Effector memory CD4-positive, alpha-beta T cell (primary cell): ENCODE results near the gene HSDL1.

Experiments used
- DNase-seq, 3 donors: peaks; one replicate each; pipeline ENCODE4 v3.0.0-alpha.2; 2020
- H3K27ac ChIP-seq: 2 replicates; pipeline ENCODE4 v1.7.0; 2013; ENCODE audit warnings: mild to moderate bottlenecking, low read length, moderate library complexity; ENCODE audit not compliant: insufficient read depth, poor library complexity, severe bottlenecking
- H3K27me3 ChIP-seq: replicated peaks from 2 replicates; pipeline ENCODE4 v1.7.0; 2013; ENCODE audit warnings: mild to moderate bottlenecking, low read length; ENCODE audit not compliant: insufficient read depth, control insufficient read depth, poor library complexity, severe bottlenecking
- H3K36me3 ChIP-seq: 2 replicates; pipeline ENCODE4 v1.7.0; 2013; ENCODE audit warnings: mild to moderate bottlenecking, low read length, moderate library complexity; ENCODE audit not compliant: control insufficient read depth, insufficient read depth
- H3K4me1 ChIP-seq: 2 replicates; pipeline ENCODE4 v1.7.0; 2013; ENCODE audit warnings: low read length, mild to moderate bottlenecking; ENCODE audit not compliant: control insufficient read depth, insufficient read depth, poor library complexity, severe bottlenecking
- H3K4me3 ChIP-seq: 2 replicates; pipeline ENCODE4 v1.7.0; 2013; ENCODE audit warnings: low read length, low read depth, mild to moderate bottlenecking; ENCODE audit not compliant: insufficient read depth, poor library complexity, severe bottlenecking
- H3K9me3 ChIP-seq: 2 replicates; pipeline ENCODE4 v1.7.0; 2013; ENCODE audit warnings: mild to moderate bottlenecking, low read length, moderate library complexity; ENCODE audit not compliant: control insufficient read depth

Gene HSDL1

GRCh38 chr16:84093120-84093878 lies 51.7 kb downstream of the HSDL1 start:
- H3K36me3 ChIP-seq = peaks cover 87% of the 10 kb centered on the region
- DNase-seq = no peak
- H3K4me1 ChIP-seq = no peaks in the 10 kb centered on the region
- no peak overlapping the region for H3K4me3 ChIP-seq
- no peaks in the 10 kb centered on the region for H3K9me3 ChIP-seq
- no peak overlapping the region for H3K27ac ChIP-seq
- H3K27me3 ChIP-seq = no peaks in the 10 kb centered on the region

- no peaks in the 10 kb centered on the region for H3K4me1 ChIP-seq
- no peak overlapping the region for H3K4me3 ChIP-seq
- no peaks in the 10 kb centered on the region for H3K9me3 ChIP-seq
- peaks cover 80% of the 10 kb centered on the region for H3K36me3 ChIP-seq
- H3K27me3 ChIP-seq = no peaks in the 10 kb centered on the region
- no peak overlapping the region for H3K27ac ChIP-seq
- DNase-seq = no peak
Measured at GRCh38 chr16:84091460-84091859, 53.5 kb downstream of the HSDL1 start.

- no peaks in the 10 kb centered on the region for H3K9me3 ChIP-seq
- H3K27ac ChIP-seq = no peak overlapping the region
- no peak for DNase-seq
- no peaks in the 10 kb centered on the region for H3K27me3 ChIP-seq
- peaks cover 75% of the 10 kb centered on the region for H3K36me3 ChIP-seq
- H3K4me1 ChIP-seq = no peaks in the 10 kb centered on the region
- H3K4me3 ChIP-seq = no peak overlapping the region
Measured at GRCh38 chr16:84090211-84090610, 54.8 kb downstream of the HSDL1 start.

- DNase-seq = peak; percentile 18 to 27 (median 24)
- Histone ChIP-seq H3K27me3 (no peaks in the 10 kb centered on the region), H3K9me3 (no peaks in the 10 kb centered on the region), H3K36me3 (peaks cover 69% of the 10 kb centered on the region), H3K4me1 (no peaks in the 10 kb centered on the region), H3K27ac (no peak overlapping the region), H3K4me3 (no peak overlapping the region)
Measured at GRCh38 chr16:84088695-84089395, 56.1 kb downstream of the HSDL1 start.

GRCh38 chr16:84087466-84088151 lies 57.4 kb downstream of the HSDL1 start:
- Histone ChIP-seq H3K27me3 (no peaks in the 10 kb centered on the region), H3K4me3 (no peak overlapping the region), H3K9me3 (no peaks in the 10 kb centered on the region), H3K4me1 (no peaks in the 10 kb centered on the region), H3K36me3 (peaks cover 63% of the 10 kb centered on the region), H3K27ac (no peak overlapping the region)
- no peak for DNase-seq

- Histone ChIP-seq H3K9me3 (no peaks in the 10 kb centered on the region), H3K27me3 (no peaks in the 10 kb centered on the region), H3K27ac (no peak overlapping the region), H3K4me3 (no peak overlapping the region), H3K36me3 (peaks cover 63% of the 10 kb centered on the region), H3K4me1 (no peaks in the 10 kb centered on the region)
- DNase-seq = no peak
Measured at GRCh38 chr16:84087001-84087400, 58.0 kb downstream of the HSDL1 start.

- no peaks in the 10 kb centered on the region for H3K4me1 ChIP-seq
Measured at GRCh38 chr16:84086341-84086740, 58.6 kb downstream of the HSDL1 start.

GRCh38 chr16:84085773-84086172 lies 59.2 kb downstream of the HSDL1 start:
- no peak overlapping the region for H3K4me3 ChIP-seq
- H3K9me3 ChIP-seq = no peaks in the 10 kb centered on the region
- H3K27ac ChIP-seq = no peak overlapping the region
- H3K27me3 ChIP-seq = no peaks in the 10 kb centered on the region
- H3K36me3 ChIP-seq = peaks cover 64% of the 10 kb centered on the region
- no peaks in the 10 kb centered on the region for H3K4me1 ChIP-seq
- no peak for DNase-seq

More at GRCh38 chr16:84086341-84086740, 58.6 kb downstream of the HSDL1 start:
- no peak for DNase-seq
- H3K36me3 ChIP-seq = peaks cover 63% of the 10 kb centered on the region
- H3K9me3 ChIP-seq = no peaks in the 10 kb centered on the region
- H3K27ac ChIP-seq = no peak overlapping the region
- no peaks in the 10 kb centered on the region for H3K27me3 ChIP-seq
- no peak overlapping the region for H3K4me3 ChIP-seq

- no peak for DNase-seq
- no peaks in the 10 kb centered on the region for H3K4me1 ChIP-seq
- H3K4me3 ChIP-seq = no peak overlapping the region
- no peaks in the 10 kb centered on the region for H3K9me3 ChIP-seq
- no peaks in the 10 kb centered on the region for H3K27me3 ChIP-seq
- H3K36me3 ChIP-seq = peaks cover 64% of the 10 kb centered on the region
- no peak overlapping the region for H3K27ac ChIP-seq
Measured at GRCh38 chr16:84085271-84085667, 59.7 kb downstream of the HSDL1 start.
